ENCODE results near the gene GNAL. TPM values are rescaled to one million over a fixed set of nuclear protein-coding genes. Genes with fewer than 3 reads are reported as not detected.

The GNAL gene
- total and polyA plus RNA-seq, 3 donors from 2014 or later, result 11.6 to 12.8 (median 12.1) TPM

- WGBS, 2 donors, result 82 to 84% methylated on average over 14 to 15 of the region's 15 CpGs
- H3K36me3 ChIP-seq (ENCODE audit: low read depth, missing control alignments), result no peaks in the 10 kb centered on the region
- H3K27me3 ChIP-seq, result no peaks in the 10 kb centered on the region
- intact Hi-C loops (cut with DNase I; ENCODE audit: low total_unique reads), result no loop called here
- DNase-seq, result no peak
- H3K4me1 ChIP-seq, result peaks cover 2% of the 10 kb centered on the region
- TF ChIP-seq POLR2A (IDR thresholded peaks at IDR 0.05) (no peak), CTCF (IDR thresholded peaks at IDR 0.05) (no peak)
- H3K27ac ChIP-seq, result no peak overlapping the region
- no peak overlapping the region for H3K4me3 ChIP-seq
- H3K9me3 ChIP-seq, result no peaks in the 10 kb centered on the region
Observed at GRCh38 chr18:11873670-11874340, 184.7 kb downstream of the GNAL start.

GRCh38 chr18:11874676-11875075 lies 185.6 kb downstream of the GNAL start:
- Histone ChIP-seq H3K27ac (no peak overlapping the region), H3K36me3 (ENCODE audit: low read depth, missing control alignments) (no peaks in the 10 kb centered on the region), H3K4me3 (no peak overlapping the region), H3K27me3 (no peaks in the 10 kb centered on the region), H3K9me3 (no peaks in the 10 kb centered on the region), H3K4me1 (peaks cover 2% of the 10 kb centered on the region)
- no peak for TF ChIP-seq CTCF (IDR thresholded peaks at IDR 0.05)
- TF ChIP-seq POLR2A (IDR thresholded peaks at IDR 0.05), result no peak
- 75 to 89% methylated on average over 8 of the region's 8 CpGs for whole genome bisulfite sequencing, 2 donors
- intact Hi-C loops (cut with DNase I; ENCODE audit: low total_unique reads), result no loop called here
- no peak for DNase-seq

GRCh38 chr18:11877497-11878135 lies 188.6 kb downstream of the GNAL start:
- intact Hi-C loops (cut with DNase I; ENCODE audit: low total_unique reads), result no loop called here
- no peak overlapping the region for H3K4me3 ChIP-seq
- no peaks in the 10 kb centered on the region for H3K9me3 ChIP-seq
- TF ChIP-seq POLR2A (IDR thresholded peaks at IDR 0.05) (no peak), CTCF (IDR thresholded peaks at IDR 0.05) (no peak)
- 86 to 90% methylated on average over 10 of the region's 10 CpGs for WGBS, 2 donors
- no peak overlapping the region for H3K27ac ChIP-seq
- H3K27me3 ChIP-seq, result no peaks in the 10 kb centered on the region
- peaks cover under 1% of the 10 kb centered on the region for H3K4me1 ChIP-seq
- no peak for DNase-seq
- no peaks in the 10 kb centered on the region for H3K36me3 ChIP-seq (ENCODE audit: low read depth, missing control alignments)

- H3K4me1 ChIP-seq, result no peaks in the 10 kb centered on the region
- H3K36me3 ChIP-seq (ENCODE audit: low read depth, missing control alignments), result no peaks in the 10 kb centered on the region
- intact Hi-C loops (cut with DNase I; ENCODE audit: low total_unique reads), result no loop called here
- no peaks in the 10 kb centered on the region for H3K9me3 ChIP-seq
- no peak overlapping the region for H3K4me3 ChIP-seq
- H3K27ac ChIP-seq, result no peak overlapping the region
- TF ChIP-seq POLR2A (IDR thresholded peaks at IDR 0.05), result no peak
- no peaks in the 10 kb centered on the region for H3K27me3 ChIP-seq
- WGBS, 2 donors, result 92 to 94% methylated on average over 30 of the region's 30 CpGs
- no peak for DNase-seq
Observed at GRCh38 chr18:11880586-11881304, 191.7 kb downstream of the GNAL start.

- DNase-seq, result no peak
- TF ChIP-seq POLR2A (IDR thresholded peaks at IDR 0.05) (no peak), CTCF (IDR thresholded peaks at IDR 0.05) (no peak)
- Histone ChIP-seq H3K27ac (no peak overlapping the region), H3K36me3 (ENCODE audit: low read depth, missing control alignments) (no peaks in the 10 kb centered on the region), H3K4me3 (no peak overlapping the region), H3K27me3 (no peaks in the 10 kb centered on the region), H3K9me3 (no peaks in the 10 kb centered on the region), H3K4me1 (no peaks in the 10 kb centered on the region)
- intact Hi-C loops (cut with DNase I; ENCODE audit: low total_unique reads), result no loop called here
- WGBS, 2 donors, result 64 to 70% methylated on average over 4 of the region's 4 CpGs
Observed at GRCh38 chr18:11882636-11883035, 193.6 kb downstream of the GNAL start.

Measured in testis (tissue), 3 donors.